ACC112 (cell line): ENCODE measurements around the gene IPP.
A peak's percentile ranks its signal among the peaks of the same experiment; 100 is the strongest.

Source experiments
- H2AFZ ChIP-seq: fragments of 200-600 bp; sonication (generic); one replicate; pipeline ENCODE4 v1.6.0; 2017; ENCODE audit warnings: antibody characterized with exemption, low read length; ENCODE audit not compliant: unreplicated experiment
- H3K27ac ChIP-seq: fragments of 200-600 bp; sonication (generic); 2 replicates; pipeline ENCODE4 v1.5.1; 2014; ENCODE audit warnings: low read depth, mild to moderate bottlenecking, antibody characterized with exemption, low read length, moderate library complexity
- H3K27me3 ChIP-seq: fragments of 200-600 bp; sonication (generic); 2 replicates; pipeline ENCODE4 v1.6.1; 2014; ENCODE audit warnings: mild to moderate bottlenecking, antibody characterized with exemption, low read length, moderate library complexity, mixed read lengths; ENCODE audit not compliant: insufficient read depth
- H3K36me3 ChIP-seq: fragments of 200-600 bp; sonication (generic); 2 replicates; pipeline ENCODE4 v1.6.1; 2016; ENCODE audit warnings: mild to moderate bottlenecking, antibody characterized with exemption, low read length, moderate library complexity, mixed read lengths; ENCODE audit not compliant: insufficient read depth
- H3K4me1 ChIP-seq: fragments of 200-600 bp; sonication (generic); one replicate; pipeline ENCODE4 v1.6.1; 2016; ENCODE audit warnings: low read length, mixed read lengths; ENCODE audit not compliant: insufficient read depth, unreplicated experiment, control insufficient read depth
- H3K4me3 ChIP-seq: fragments of 200-600 bp; sonication (generic); 2 replicates; pipeline ENCODE4 v1.5.1; 2014; ENCODE audit warnings: mild to moderate bottlenecking, low read depth, low read length
- H3K79me2 ChIP-seq: fragments of 200-600 bp; sonication (generic); one replicate; pipeline ENCODE4 v1.6.0; 2016; ENCODE audit warnings: low read length; ENCODE audit not compliant: control insufficient read depth, unreplicated experiment, insufficient read depth

Gene IPP

GRCh38 chr1:45750298-45751038 is at the start of gene IPP:
IPP (minus strand) TSS chr1:45750653; CDS start chr1:45746411, 4,242 bp downstream.
- H3K27me3 ChIP-seq: no peaks in the 10 kb centered on the region
- H3K79me2 ChIP-seq: peaks cover 11% of the 10 kb centered on the region
- peak within 1 kb of the TSS; percentile 89 for H3K4me3 ChIP-seq
- no peaks in the 10 kb centered on the region for H3K36me3 ChIP-seq
- H3K27ac ChIP-seq: peak within 1 kb of the TSS; percentile 81
- H2AFZ ChIP-seq: peak within 1 kb of the TSS; percentile 96
- no peaks in the 10 kb centered on the region for H3K4me1 ChIP-seq

GRCh38 chr1:45796946-45797345 is 46.5 kb upstream of the IPP start:
- Histone ChIP-seq H3K27ac (no peak overlapping the region), H3K4me1 (peaks cover under 1% of the 10 kb centered on the region), H3K36me3 (no peaks in the 10 kb centered on the region), H3K4me3 (no peak overlapping the region), H3K79me2 (no peaks in the 10 kb centered on the region), H3K27me3 (no peaks in the 10 kb centered on the region), H2AFZ (no peak overlapping the region)

GRCh38 chr1:45796381-45796780 is 45.9 kb upstream of the IPP start:
- Histone ChIP-seq H3K4me1 (no peaks in the 10 kb centered on the region), H3K36me3 (no peaks in the 10 kb centered on the region), H3K27ac (no peak overlapping the region), H2AFZ (peak overlapping the region; percentile 32), H3K4me3 (no peak overlapping the region), H3K27me3 (no peaks in the 10 kb centered on the region), H3K79me2 (no peaks in the 10 kb centered on the region)

- Histone ChIP-seq H3K4me1 (no peaks in the 10 kb centered on the region), H3K27ac (no peak overlapping the region), H2AFZ (peak overlapping the region; percentile 41), H3K4me3 (no peak overlapping the region), H3K27me3 (no peaks in the 10 kb centered on the region), H3K79me2 (no peaks in the 10 kb centered on the region), H3K36me3 (no peaks in the 10 kb centered on the region)
Observed at GRCh38 chr1:45793942-45794604, 43.6 kb upstream of the IPP start.

GRCh38 chr1:45792744-45793143 is 42.3 kb upstream of the IPP start:
- Histone ChIP-seq H3K36me3 (no peaks in the 10 kb centered on the region), H3K27me3 (no peaks in the 10 kb centered on the region), H3K4me3 (no peak overlapping the region), H3K27ac (no peak overlapping the region), H3K4me1 (no peaks in the 10 kb centered on the region), H3K79me2 (no peaks in the 10 kb centered on the region), H2AFZ (no peak overlapping the region)

GRCh38 chr1:45789601-45790000 is 39.1 kb upstream of the IPP start:
- H3K4me1 ChIP-seq: no peaks in the 10 kb centered on the region
- no peaks in the 10 kb centered on the region for H3K36me3 ChIP-seq
- no peak overlapping the region for H3K4me3 ChIP-seq
- no peak overlapping the region for H3K27ac ChIP-seq
- H3K27me3 ChIP-seq: no peaks in the 10 kb centered on the region
- H2AFZ ChIP-seq: no peak overlapping the region
- H3K79me2 ChIP-seq: no peaks in the 10 kb centered on the region

GRCh38 chr1:45787905-45788304 is 37.5 kb upstream of the IPP start:
- no peaks in the 10 kb centered on the region for H3K79me2 ChIP-seq
- no peak overlapping the region for H3K27ac ChIP-seq
- no peaks in the 10 kb centered on the region for H3K27me3 ChIP-seq
- H3K4me3 ChIP-seq: no peak overlapping the region
- H3K4me1 ChIP-seq: no peaks in the 10 kb centered on the region
- no peak overlapping the region for H2AFZ ChIP-seq
- H3K36me3 ChIP-seq: no peaks in the 10 kb centered on the region

- Histone ChIP-seq H3K27me3 (peaks cover 10% of the 10 kb centered on the region; the same call in 1 of the 2 replicates), H3K36me3 (no peaks in the 10 kb centered on the region), H3K4me3 (no peak overlapping the region), H3K4me1 (no peaks in the 10 kb centered on the region), H2AFZ (no peak overlapping the region), H3K27ac (no peak overlapping the region), H3K79me2 (no peaks in the 10 kb centered on the region)
Observed at GRCh38 chr1:45785583-45785982, 35.1 kb upstream of the IPP start.

GRCh38 chr1:45775794-45776193 is 25.3 kb upstream of the IPP start:
- Histone ChIP-seq H3K27me3 (no peaks in the 10 kb centered on the region; the same call in 1 of the 2 replicates), H2AFZ (no peak overlapping the region), H3K27ac (no peak overlapping the region), H3K4me1 (no peaks in the 10 kb centered on the region), H3K36me3 (no peaks in the 10 kb centered on the region), H3K4me3 (no peak overlapping the region), H3K79me2 (no peaks in the 10 kb centered on the region)

GRCh38 chr1:45772971-45773370 is 22.5 kb upstream of the IPP start:
- H3K27ac ChIP-seq: no peak overlapping the region
- H2AFZ ChIP-seq: no peak overlapping the region
- no peak overlapping the region for H3K4me3 ChIP-seq
- no peaks in the 10 kb centered on the region for H3K4me1 ChIP-seq
- H3K79me2 ChIP-seq: no peaks in the 10 kb centered on the region
- H3K27me3 ChIP-seq: no peaks in the 10 kb centered on the region
- no peaks in the 10 kb centered on the region for H3K36me3 ChIP-seq
